IPS DF 6.9 (cell line): Measurements from ENCODE around the gene CKAP2L.
A peak's percentile ranks its signal among the peaks of the same experiment; 100 is the strongest.
"Not testable (repeated sequence)": the region's sequence is repeated elsewhere in the genome, so short reads cannot be mapped to it uniquely, and the experiment has no call there.

Experiments used
- DNase-seq: peaks from one replicate; pipeline ENCODE4 v3.0.0-alpha.2; 2013; ENCODE audit warnings: low read depth, low spot score
- H3K27ac ChIP-seq: one replicate; pipeline ENCODE4 v1.5.1; 2013; ENCODE audit warnings: low read length, control low read depth
- H3K27me3 ChIP-seq: 2 replicates; pipeline ENCODE4 v1.6.1; 2013; ENCODE audit warnings: mild to moderate bottlenecking, low read length; ENCODE audit not compliant: control insufficient read depth, insufficient read depth
- H3K36me3 ChIP-seq: 2 replicates; pipeline ENCODE4 v1.6.1; 2013; ENCODE audit warnings: low read length; ENCODE audit not compliant: control insufficient read depth, insufficient read depth
- H3K4me1 ChIP-seq: 2 replicates; pipeline ENCODE4 v1.6.1; 2013; ENCODE audit warnings: low read length; ENCODE audit not compliant: control insufficient read depth, insufficient read depth
- H3K4me3 ChIP-seq: 2 replicates; pipeline ENCODE4 v1.5.1; 2013; ENCODE audit warnings: mild to moderate bottlenecking, low read length
- H3K9me3 ChIP-seq: 2 replicates; pipeline ENCODE4 v1.6.1; 2013; ENCODE audit warnings: low read length, inconsistent platforms; ENCODE audit not compliant: control insufficient read depth, insufficient read depth
- WGBS: extraction: QIAGEN DNeasy Blood & Tissue Kit; methylation state at CpG from one replicate; pipeline ENCODE4 v1.1.7; 2013; ENCODE audit warnings: mixed read lengths, missing lambda C conversion rate; ENCODE audit not compliant: insufficient read length, insufficient coverage; 5-methylcytosine and 5-hydroxymethylcytosine counted together

Gene CKAP2L

DNA sequence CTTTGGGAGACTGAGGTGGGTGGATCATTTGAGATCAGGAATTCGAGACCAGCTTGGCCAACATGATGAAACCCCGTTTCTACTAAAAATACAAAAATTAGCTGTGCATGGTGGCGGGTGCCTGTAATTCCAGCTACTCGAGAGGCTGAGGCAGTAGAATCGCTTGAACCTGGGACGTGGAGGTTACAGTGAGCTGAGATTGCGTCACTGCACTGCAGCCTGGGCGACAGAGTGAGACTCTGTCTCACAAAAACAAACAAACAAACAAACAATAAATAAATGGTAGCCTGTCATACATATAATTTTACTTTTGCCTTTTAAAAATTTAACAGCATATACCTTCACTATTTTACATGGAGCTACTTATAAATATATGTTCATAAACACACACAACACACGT, 57.5 kb downstream of the CKAP2L start:
- not testable (repeated sequence) for H3K27ac ChIP-seq, H3K9me3 ChIP-seq, H3K4me1 ChIP-seq, H3K27me3 ChIP-seq, H3K4me3 ChIP-seq, H3K36me3 ChIP-seq, DNase-seq
- WGBS = 100% methylated on average over 1 of the region's 9 CpGs

DNA sequence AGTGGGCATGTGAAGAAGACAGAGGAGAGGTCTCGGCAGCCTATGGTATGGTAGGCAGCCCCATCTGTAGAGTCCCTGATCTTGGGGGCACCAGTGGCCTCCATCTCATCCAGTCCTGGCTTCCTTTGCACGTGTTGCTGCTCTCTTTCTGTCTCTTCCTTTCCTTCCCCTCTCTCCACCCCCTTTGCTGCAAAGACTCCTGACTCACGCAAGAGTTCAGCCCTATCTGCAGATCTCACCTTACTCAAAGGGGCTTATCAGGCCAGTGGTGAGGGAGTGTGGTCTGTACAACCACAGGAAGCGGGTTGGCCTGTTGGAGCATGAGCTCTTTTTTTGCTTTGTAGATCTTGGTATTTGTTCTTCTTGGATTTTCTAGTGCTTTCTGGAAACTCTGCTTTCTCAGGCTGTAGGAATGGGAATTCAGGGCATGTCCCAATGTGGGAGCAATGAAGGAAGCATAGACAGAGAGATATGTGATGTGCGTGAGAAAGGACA, 58.2 kb downstream of the CKAP2L start:
- Histone ChIP-seq H3K9me3 (no peaks in the 10 kb centered on the region), H3K36me3 (no peaks in the 10 kb centered on the region), H3K4me1 (no peaks in the 10 kb centered on the region), H3K27me3 (no peaks in the 10 kb centered on the region), H3K27ac (no peak overlapping the region), H3K4me3 (no peak overlapping the region)
- DNase-seq = no peak
- no CpG with 5 or more reads among the region's 5 CpGs for WGBS

DNA sequence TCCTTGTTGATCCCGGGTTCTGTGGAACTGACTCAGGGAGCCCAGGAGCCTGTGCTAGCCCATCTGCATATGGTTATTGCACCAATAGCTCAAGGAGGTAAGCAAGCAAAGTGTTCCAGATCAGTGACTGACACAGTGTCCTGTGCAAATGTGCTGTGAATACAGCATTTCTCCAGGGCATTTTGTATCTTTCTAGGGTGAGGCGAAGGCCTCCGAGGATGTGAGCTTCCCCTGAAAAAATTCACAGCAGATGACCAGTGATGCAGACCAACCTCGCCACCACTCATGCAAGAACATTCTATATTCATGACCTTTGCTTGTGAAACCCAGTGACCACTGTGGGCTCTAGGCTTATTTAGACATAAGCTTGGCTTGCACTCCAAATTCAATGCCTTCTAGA, 58.8 kb downstream of the CKAP2L start:
- Histone ChIP-seq H3K27ac (no peak overlapping the region), H3K27me3 (no peaks in the 10 kb centered on the region), H3K36me3 (no peaks in the 10 kb centered on the region), H3K4me3 (no peak overlapping the region), H3K4me1 (no peaks in the 10 kb centered on the region), H3K9me3 (no peaks in the 10 kb centered on the region)
- DNase-seq = no peak
- no CpG with 5 or more reads among the region's 4 CpGs for WGBS

- Histone ChIP-seq H3K36me3 (no peaks in the 10 kb centered on the region), H3K4me1 (no peaks in the 10 kb centered on the region), H3K27me3 (no peaks in the 10 kb centered on the region), H3K9me3 (no peaks in the 10 kb centered on the region), H3K4me3 (no peak overlapping the region), H3K27ac (no peak overlapping the region)
- DNase-seq = no peak
- no CpG with 5 or more reads among the region's 2 CpGs for WGBS
Observed at GRCh38 chr2:112703684-112704083, 60.7 kb downstream of the CKAP2L start.

DNA sequence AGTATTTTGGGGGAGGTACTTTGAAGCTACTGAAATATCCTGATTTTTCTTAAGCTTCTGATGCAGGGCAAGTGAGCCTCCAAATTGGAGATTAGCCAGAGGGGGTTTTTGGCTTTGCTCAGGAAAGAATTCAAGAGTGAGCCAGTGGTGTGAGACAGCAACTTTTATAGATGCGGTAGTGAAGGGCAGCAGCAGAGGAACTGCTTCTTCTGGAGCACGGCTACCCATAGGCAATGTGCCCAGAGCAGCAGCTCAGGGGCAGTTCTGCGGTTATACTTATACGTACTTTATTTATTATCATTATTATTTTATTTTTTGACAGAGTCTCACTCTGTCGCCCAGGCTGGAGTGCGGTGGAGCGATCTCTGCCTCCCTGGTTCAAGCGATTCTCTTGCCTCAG, 63.4 kb downstream of the CKAP2L start:
- Histone ChIP-seq H3K27me3 (no peaks in the 10 kb centered on the region), H3K9me3 (no peaks in the 10 kb centered on the region), H3K4me1 (no peaks in the 10 kb centered on the region), H3K36me3 (no peaks in the 10 kb centered on the region), H3K4me3 (no peak overlapping the region), H3K27ac (no peak overlapping the region)
- DNase-seq = no peak
- WGBS = no CpG with 5 or more reads among the region's 8 CpGs

- Histone ChIP-seq H3K4me1 (no peaks in the 10 kb centered on the region), H3K36me3 (no peaks in the 10 kb centered on the region), H3K9me3 (no peaks in the 10 kb centered on the region), H3K4me3 (no peak overlapping the region), H3K27ac (no peak overlapping the region), H3K27me3 (no peaks in the 10 kb centered on the region)
- no CpG with 5 or more reads among the region's 3 CpGs for whole genome bisulfite sequencing
- no peak for DNase-seq
Observed at GRCh38 chr2:112699984-112700667, 64.3 kb downstream of the CKAP2L start.

DNA sequence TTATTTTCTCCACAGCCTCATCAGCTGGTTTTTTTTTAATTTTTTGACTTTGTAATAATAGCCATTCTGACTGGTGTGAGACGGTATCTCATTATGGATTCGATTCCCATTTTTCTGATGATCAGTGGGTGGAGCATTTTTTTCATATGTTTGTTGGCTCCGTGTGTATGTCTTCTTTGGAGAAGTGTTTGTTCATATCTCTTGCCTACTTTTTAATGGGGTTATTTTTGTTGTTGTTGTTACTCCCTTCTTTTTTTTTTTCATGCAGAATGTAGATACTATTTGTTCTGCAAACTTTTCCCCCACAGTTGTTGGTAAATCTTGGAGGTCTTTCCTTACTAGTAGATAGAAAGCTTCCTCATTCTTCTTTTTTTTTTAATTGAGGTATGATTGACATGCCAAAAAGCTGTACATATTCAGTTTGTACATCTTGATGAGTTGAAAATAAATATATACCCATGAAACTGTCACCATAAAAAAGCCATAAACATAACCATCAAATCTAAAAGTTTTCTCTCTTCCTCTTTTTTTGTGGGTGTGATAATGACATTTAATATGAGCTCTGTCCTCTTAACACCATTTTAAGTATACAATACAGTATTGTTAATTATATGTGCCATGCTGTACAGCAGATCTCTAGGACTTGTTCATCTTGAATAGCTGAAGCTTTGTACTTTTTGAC, 65.4 kb downstream of the CKAP2L start:
- Histone ChIP-seq H3K27ac (no peak overlapping the region), H3K9me3 (no peaks in the 10 kb centered on the region), H3K4me1 (no peaks in the 10 kb centered on the region), H3K4me3 (no peak overlapping the region), H3K36me3 (no peaks in the 10 kb centered on the region), H3K27me3 (no peaks in the 10 kb centered on the region)
- no CpG with 5 or more reads among the region's 3 CpGs for WGBS
- DNase-seq = no peak

DNA sequence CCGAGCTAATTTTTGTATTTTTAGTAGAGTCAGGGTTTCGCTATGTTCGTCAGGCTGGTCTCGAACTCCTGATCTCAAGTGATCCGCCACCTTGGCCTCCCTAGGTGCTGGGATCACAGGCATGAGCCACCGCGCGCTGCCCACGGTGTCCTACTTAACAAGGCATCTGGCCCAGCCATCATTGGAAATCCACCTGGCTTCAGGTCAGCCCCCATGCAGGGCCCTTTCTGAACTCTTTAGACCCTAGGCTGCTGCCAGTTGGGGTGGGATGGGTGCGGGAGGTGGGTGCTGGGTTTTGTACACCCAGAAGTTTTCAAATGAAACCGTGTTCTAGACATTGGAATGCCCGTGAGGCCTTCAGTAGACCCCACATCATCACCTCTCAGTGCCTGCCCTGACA, 70.2 kb downstream of the CKAP2L start:
- Histone ChIP-seq H3K9me3 (no peaks in the 10 kb centered on the region), H3K36me3 (no peaks in the 10 kb centered on the region), H3K27me3 (no peaks in the 10 kb centered on the region), H3K4me1 (no peaks in the 10 kb centered on the region), H3K27ac (no peak overlapping the region), H3K4me3 (no peak overlapping the region)
- DNase-seq = no peak
- no CpG with 5 or more reads among the region's 12 CpGs for WGBS

DNA sequence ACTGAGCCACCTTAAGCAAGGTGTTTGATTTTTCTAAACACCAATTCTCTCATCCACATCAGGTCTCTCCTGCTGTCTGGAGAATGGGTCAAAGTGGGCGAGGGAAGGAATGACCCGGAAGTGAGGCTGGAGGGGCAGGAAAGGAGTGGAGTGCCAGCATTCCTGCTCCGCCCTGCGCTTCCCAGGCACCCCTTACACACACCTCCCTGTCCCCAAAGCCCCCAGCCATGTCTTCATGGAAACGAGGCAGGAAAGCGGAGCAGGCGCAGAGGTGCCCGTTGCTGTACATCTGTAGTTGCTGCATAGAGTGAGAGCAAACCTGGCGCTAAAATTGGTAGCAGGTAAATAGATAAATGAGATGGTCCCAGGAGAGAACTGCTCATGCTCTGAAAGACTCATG, 70.8 kb downstream of the CKAP2L start:
- Histone ChIP-seq H3K4me1 (no peaks in the 10 kb centered on the region), H3K9me3 (no peaks in the 10 kb centered on the region), H3K27ac (no peak overlapping the region)

DNA sequence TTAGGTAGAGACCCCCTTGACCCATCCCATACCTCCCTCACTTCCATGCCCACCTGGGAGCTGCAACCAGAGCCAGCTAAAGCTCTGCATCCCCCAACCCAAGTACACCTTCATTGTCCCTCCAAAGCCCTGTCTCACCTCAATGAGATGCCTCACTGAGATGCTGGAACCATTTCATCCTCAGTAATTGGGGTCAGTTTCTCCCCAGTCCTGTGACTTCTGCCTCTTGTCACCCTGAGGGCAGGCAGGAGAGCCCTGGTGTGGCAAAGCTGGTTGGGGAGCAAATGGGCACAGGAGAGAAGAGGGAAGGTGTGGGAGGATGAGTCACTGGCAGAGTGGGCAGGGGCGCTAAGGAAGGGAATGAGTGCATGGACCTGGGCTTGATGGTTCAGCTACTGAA, 71.5 kb downstream of the CKAP2L start:
- Histone ChIP-seq H3K36me3 (no peaks in the 10 kb centered on the region), H3K4me1 (no peaks in the 10 kb centered on the region), H3K27ac (no peak overlapping the region), H3K4me3 (no peak overlapping the region), H3K27me3 (no peaks in the 10 kb centered on the region), H3K9me3 (no peaks in the 10 kb centered on the region)
- DNase-seq = no peak
- no CpG with 5 or more reads among the region's 1 CpG for WGBS

More for the DNA sequence above, 70.8 kb downstream of the CKAP2L start:
- no peaks in the 10 kb centered on the region for H3K27me3 ChIP-seq
- no CpG with 5 or more reads among the region's 9 CpGs for WGBS
- H3K36me3 ChIP-seq = no peaks in the 10 kb centered on the region
- H3K4me3 ChIP-seq = no peak overlapping the region
- no peak for DNase-seq

DNA sequence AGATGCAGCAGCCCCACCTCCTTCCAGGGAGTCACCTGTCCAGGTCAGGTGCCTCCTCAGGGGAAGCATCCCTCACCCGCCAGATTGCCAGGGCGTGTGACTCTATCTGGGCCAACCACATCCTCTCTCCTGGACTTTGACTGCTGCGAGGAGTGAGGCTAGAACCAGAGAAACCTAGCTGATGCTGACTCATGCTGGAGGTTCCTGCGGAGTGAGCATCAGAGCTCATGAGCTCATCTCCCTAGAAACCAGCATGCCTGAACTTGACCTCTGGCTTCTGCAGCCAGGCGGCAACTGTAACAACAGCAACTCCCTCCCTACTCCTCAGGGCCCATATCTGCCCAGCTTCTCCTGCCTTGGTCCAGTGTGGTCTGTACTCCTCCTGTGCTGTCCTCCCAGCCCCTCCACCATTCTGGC, 71.9 kb downstream of the CKAP2L start:
- no peaks in the 10 kb centered on the region for H3K9me3 ChIP-seq
- no peak overlapping the region for H3K27ac ChIP-seq
- no CpG with 5 or more reads among the region's 5 CpGs for WGBS
- peak; percentile 5 for DNase-seq
- no peaks in the 10 kb centered on the region for H3K27me3 ChIP-seq
- no peak overlapping the region for H3K4me3 ChIP-seq
- H3K36me3 ChIP-seq = no peaks in the 10 kb centered on the region
- H3K4me1 ChIP-seq = no peaks in the 10 kb centered on the region
